GM21825 (cell line): ENCODE data around the gene RLBP1.

Source experiments
- ATAC-seq: cut with Tn5 transposase; IDR thresholded peaks from one replicate; pipeline ENCODE4 v1.9.1; 2021; ENCODE audit warnings: mild to moderate bottlenecking, moderate library complexity; ENCODE audit not compliant: unreplicated experiment

The RLBP1 gene

DNA sequence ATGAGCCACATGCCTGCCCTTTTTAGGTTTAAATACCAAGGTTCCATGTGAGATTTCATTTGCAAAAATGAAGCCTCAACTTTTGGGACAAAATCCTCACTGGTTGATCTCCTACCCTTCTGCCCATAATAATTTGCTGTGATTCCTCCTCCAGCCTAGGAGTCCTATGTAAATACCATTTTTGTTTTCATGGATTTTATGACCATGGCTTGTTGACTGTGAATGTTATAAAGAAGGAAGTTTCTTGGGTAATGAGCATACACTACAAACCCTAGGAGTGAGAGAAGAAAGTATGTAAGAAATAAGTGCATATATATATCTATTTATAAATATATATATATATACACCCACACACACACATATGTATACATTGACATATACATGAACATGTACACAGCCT, 13.1 kb downstream of the RLBP1 start:
- no peak for ATAC-seq

DNA sequence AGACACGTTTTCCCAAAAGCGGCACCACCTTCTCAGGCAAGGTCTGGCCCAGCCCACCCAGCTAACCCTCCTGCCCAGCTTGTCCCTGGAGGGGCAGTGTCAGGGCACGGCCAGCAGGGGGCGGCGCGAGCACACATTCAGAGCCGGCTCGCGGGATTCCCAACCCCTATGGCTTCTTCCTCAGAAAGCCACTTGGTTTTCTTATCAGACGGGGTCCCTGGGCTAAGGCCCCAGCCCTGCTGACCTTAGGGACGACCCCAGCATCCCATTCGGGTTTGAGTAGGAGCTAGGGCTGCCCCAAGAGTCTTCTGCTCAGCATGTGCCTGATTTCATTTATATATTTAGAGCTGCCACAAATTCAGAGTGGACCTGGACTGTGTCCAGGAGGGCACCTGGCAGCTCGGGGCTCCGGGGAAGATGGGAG, 14.5 kb downstream of the RLBP1 start:
- ATAC-seq: peak; percentile 78

DNA sequence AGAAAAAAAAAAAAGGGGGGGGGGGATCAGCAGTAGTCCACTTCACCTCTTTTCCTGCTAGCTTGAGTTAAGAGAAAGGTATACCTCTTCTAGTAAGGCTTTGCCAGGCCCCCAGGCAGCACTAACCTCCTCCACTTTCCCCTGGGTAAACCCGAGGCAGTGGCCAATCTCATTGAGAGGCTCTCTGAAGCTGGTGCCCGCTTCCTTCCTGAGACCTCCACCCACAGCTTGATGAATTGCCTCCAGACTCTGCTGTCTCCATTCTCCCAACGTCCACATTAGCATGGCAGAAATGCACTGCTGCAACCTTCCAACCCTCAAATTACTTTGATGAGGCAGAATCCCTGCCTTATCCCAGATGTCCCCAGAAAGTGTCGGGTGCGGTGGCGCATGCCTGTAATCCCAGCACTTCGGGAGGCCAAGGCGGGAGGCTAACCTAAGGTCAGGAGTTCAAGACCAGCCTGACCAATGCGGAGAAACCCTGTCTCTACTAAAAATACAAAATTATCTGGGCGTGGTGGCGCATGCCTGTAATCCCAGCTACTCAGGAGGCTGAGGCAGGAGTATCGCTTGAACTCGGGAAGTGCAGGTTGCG, 15.3 kb downstream of the RLBP1 start:
- no peak for ATAC-seq

DNA sequence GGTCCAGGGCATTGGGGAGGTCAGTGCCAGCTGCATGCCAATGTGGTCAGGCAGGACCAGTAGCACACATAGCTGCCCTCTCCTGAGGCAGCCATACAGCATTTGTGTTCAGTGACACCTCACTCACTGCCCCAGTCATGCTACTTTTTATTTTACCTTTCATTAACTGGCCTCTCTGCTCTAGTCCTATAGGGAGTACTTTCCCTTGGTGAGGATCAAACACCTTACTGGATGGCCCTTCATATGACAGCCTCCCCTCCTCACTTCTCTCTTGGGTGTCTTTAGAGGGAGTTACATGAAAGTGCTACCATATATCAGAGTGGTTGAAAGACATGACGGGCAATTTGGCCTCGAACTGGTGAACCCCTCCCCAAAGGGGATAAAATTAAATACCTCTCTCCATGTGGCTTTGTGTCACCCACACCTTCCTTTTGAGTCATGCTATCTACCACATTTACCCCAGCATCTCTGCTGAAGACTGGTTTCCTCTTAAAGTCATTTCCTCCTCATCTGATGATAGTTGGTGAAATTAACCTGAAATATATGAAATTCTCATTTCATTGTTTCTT, 17.6 kb downstream of the RLBP1 start:
- no peak for ATAC-seq

DNA sequence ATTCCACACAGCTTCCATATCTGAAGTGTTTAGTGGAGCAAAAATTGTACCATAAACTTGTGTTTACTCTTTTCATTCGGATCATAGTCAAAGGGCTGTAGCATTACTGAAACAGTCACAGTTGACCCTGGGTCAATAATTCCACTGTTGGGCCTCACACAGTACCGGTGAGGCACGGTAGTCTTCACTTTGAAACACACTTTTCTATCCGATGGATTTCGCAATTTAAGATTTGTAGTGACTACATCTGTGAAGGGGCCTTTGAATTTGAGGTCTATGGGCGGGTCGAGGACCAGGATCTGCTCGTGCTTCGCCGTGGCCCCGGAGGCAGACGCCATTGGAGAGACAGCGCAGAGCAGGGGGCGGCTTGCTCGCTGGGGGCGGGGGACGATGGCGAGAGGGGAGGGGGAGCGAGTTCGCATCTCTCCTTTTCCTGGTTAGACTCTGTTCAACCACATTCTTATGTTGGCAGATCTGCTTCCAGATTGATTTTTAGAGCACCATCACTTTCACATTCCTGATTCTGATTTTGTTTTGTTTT, 19.8 kb downstream of the RLBP1 start:
- no peak for ATAC-seq

DNA sequence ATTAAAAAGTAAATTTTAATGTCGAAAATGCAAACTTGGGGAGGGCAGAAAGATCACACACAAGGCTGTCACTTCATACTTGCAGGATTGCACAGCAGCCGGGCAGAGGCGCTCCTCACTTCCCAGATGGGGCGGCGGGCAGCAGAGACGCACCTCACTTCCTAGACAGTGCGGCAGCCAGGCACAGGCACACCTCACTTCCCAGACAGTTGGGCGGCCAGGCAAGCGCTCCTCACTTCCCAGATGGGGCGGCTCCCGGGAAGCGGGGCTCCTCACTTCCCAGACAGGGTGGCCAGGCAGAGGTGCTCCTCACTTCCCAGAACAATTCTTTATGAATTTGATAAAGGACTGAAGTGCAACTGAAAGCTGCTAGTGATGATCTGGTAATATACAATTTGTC, 21.2 kb downstream of the RLBP1 start:
- ATAC-seq: no peak

DNA sequence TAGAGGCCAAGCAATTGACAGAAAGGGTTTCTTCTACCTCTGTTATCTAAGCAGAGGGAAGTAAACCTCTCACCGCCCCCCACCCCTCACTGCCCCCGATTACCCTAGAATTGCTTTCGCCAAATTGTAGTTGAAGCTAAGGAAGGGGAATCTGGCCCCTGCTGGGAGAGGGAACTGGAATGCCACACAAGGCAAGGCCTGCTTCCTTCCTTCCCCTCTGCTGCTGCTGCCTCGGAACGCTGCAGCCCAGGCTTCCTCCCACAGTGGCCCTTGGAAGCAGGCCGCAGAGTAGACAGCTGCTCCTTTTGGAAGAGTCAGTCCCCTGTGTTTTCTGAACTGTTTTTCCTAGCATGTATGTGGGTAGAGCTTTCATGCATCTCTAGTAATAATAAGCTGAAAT, 21.6 kb downstream of the RLBP1 start:
- ATAC-seq: no peak

DNA sequence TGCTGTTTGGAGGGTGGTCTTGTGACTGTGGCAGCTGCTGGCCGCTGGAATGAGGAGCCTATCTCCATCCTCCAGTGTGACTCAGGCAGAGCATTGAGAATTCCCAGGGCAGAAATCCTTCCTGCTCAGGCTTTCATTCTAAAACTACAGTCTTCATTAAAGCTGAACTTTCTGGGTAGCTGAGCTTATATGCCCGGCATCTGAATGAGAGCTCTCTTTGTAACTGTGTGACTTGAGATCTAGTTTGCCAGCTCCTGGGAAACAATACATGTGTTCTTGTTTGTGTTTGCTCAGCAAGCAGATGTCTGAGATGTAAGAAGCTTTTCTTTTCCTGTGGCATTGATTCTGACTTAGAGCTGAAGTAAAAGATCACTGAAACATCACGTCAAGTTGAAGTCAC, 22.4 kb downstream of the RLBP1 start:
- ATAC-seq: no peak

DNA sequence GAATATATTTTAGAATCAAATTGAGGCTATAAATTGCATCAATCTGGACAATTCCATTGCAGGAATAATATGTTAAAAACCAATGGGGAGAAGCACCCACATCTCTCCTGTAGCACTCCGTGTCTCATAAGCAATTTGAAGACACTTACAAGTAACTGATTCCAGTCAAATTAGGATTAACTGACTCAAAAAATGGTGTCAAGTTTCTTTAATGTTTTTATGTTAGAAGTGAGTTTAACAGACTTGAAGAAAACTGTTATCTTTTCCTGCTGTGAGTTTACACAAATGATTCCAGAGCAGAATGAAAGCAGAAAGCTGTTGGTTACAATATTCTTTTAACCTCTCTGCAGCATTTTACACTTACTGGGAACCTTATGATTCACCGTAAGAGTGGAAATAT, 23.2 kb downstream of the RLBP1 start:
- no peak for ATAC-seq

DNA sequence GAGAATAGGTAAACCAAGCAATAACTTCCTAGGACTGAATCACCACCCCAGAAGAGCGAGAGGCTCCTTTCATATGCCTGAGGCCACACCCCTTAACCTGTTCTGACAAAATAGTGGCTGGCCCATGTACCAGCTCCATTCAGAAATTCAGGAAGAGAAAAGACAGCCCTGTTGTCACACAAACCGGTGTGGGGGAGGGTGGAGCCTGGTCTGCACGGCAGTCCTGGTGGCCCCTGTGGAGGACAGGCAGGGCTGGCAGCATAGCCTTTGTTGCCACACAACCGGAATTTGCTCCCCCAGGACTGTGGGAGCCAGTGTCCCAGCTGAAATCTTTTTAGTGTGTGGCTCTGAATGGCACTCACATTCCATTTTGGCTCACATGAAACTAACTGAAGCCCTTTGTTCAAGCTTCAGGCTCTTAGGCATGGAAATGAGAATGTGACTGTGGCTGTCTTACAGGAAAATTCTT, 23.8 kb downstream of the RLBP1 start:
- ATAC-seq: no peak

DNA sequence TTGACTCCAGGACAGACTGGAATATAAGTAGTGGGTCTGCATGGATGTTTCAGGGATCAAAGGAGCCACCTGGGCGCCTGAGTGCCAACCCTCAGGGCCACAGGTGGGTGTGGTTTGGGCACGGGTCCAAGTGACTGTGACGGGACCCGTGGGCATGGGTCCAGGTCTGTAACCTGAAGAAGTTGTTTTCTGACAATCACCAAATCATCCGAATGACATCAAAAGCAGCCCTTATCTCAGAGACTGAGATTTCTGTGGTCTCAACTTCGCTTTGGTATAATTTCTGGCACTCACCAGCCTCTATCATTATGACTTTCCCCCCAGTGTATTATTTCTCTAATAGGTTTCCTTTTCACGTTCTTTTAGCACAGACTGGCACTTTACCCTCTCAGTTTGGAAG, 24.4 kb downstream of the RLBP1 start:
- no peak for ATAC-seq

DNA sequence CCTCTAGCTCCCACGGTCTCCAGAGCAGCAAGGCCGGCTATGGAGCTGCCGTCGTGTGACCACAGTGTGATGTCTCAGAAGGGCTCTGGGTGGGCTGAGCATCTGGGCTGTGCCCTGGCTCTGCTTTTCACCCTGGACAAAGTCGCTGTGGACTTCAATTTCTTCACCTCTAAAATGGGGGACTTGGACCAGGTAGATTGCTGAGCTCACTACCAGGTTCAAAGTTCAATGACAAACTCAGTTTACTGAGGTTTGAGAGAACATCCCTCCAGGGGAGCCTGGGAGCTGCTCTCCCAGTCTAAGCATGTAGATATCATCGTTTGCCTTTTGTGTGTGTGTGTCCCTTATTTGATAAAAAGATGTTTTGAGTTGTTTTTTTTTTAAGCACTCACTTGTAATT, 25.1 kb downstream of the RLBP1 start:
- ATAC-seq: no peak

DNA sequence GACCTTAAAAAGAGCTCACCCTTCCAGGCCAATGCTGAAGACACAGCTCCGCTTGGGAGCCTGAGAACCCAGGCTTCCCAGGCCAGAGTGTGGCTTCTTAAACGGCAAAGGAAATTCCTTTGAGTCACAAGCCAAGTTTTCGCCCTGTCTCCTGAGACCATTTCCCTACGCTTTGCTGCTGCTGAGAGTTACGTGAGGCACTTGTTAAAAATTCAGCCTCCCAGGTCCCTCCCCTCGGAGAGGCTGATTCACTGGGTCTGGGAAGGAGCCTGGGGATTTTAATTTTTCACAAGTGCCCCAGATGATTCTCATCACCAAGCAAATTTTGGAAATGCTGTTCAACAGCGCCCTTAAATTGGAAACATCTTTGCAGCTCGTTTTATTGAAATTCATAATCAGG, 25.5 kb downstream of the RLBP1 start:
- ATAC-seq: no peak

DNA sequence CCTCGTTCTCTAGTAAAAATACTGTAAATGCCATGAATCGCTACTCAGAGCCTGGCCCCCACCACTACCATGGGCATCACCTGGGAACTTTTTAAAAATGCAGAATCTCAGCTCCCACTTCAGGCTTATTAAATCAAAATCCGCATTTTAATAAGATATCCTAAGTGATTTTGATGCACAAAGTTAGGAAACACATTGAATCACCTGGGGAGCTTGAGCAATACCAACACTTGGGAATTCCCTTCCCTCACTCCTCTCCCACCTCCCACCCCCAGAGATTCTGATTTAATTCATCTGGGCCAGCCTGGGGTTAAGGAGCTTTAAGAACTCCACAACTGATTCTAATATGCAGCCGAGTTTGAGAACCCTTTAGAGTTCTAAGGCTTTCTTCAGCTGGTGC, 26.8 kb downstream of the RLBP1 start:
- no peak for ATAC-seq

DNA sequence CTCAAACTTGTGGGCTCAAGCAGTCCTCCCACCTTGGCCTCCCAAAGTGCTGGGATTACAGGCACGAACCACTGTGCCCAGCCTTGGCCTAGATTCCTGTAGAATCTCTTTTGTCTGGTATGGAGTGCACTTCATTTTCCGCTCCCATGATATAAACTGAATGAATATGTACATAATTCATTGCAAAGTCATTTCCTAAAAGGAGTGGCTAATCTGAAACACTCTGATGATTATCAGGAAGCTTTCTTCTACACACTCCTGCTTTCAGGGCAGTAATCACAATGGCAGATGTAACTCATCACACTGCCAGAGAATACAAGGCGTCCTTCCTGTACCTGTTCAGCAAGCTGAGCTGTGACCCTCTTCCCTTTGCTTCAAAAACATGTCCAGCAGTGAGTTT, 28.6 kb downstream of the RLBP1 start:
- ATAC-seq: no peak

DNA sequence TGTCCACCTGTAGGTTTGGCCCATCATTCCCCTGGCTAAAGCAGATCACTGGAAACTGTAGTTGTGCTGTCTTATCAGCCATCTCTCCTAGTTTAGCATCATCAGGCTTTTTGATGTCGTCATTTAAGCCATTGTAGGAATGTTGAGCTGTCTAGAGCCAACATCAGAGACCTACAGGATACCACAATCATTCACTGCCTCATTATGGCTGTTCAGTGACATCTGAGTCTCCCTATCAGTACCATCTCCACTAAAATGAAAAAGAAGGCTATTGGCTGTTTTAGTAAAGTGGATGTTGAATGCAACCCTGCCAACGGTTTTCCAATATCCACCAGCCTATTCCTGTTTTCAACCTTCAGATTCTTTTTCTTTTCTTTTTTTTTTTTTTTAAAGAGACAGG, 29.2 kb downstream of the RLBP1 start:
- ATAC-seq: no peak

DNA sequence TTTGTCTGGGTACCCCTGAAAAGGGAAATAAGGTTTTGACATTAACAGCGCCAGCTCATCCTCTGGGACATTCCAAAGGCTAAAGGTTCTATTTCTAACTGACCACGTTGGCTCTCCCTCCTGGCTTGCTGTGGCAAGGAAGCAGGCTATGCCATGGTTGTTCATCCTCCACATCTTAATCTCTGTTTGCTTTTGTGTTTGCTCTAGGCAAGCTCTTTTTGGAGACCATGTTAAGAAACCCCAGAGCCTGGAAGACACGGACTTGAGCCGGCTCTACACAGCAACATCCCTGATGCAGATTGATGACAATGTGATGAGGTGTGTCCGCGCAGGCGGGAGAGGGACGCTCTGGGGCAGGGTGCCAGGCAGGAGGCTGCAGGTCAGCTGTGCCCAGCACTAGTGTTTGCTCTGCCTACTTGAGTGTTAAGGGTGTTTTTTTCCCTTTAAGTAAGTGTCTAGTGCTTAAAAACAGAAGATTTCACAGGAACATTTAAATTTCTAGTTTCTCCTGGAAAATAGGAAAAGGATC, 33.3 kb downstream of the RLBP1 start:
- no peak for ATAC-seq

DNA sequence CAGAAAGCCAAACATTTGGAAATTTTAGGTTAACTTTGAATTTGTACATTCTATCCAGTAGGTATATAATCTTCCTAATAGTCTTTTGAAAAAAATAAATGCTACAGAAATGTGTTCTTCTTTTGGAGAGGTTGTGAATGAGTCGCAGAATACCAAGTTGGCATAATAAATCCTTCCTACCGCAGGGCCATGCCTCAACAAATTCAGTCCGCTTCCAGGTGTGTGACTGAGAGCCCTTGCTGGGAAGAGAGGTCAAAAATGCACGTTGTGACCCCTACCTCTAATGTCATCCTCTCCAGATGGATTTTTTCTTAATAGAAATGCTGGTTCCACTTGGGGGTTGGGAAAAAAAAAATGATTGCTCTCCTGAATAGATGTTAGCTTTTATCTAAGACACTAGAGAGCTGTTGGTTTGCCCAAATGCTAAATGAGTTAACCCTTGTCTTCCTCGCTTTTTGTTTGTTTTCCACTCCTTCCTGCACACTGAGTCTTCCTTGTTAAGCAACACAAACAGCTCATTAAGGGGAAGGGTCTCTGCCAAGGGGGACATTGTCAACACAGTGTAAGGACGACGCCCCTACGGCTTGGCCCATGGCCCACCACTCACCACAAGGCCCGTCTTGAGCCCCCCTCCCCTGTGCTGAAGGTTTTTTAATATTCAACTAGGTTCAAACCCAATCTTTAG, 33.9 kb downstream of the RLBP1 start:
- ATAC-seq: no peak

DNA sequence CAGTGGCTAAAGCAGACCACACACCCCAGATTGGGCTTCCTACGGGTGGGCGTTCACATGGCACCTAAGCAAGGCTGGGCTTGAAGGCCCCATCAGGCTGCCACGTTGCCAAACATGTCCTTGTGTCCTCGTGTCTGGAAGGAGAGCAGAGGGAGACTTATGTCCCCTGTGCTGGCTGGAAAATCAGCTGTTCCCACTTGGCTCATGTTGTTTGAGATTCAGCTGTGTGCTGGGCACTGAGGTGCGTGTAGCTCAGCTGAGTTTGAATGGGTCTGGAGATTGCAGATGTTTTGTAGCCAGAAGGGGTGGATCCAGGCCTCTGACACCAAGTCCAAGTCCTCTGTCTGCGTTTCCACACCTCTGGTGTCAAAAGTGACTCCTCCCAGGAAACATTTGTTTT, 34.6 kb downstream of the RLBP1 start:
- ATAC-seq: no peak

DNA sequence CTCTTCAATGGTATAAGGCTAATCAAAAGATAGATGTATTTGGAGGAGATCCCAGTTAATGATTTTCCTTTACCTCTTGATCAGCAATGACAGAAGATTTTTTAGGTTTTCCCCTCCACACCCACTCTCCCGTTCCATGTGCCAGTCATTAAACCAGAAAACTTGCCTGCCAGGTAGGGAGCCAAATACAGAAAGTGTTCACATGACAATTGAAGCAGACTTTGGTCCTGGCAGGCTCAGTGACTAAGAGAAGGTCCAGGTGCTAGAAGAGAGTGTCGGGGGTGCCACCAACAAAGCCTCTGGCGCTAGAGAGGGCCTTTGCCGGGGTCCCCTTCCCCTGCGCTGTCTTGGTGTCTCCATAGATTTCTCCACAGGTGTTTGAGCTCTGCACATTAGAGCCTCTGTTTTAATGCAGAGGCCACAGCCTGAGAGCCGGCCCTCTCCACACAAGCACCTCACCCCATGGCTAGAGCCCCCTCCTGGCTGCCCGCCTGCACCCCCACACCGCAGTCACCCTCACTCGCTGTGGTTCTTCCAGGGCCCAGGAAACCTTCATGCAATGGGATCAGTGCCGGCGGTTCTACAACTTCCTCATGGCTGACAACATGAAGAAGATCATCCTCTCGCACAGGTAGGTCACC, 36.4 kb downstream of the RLBP1 start:
- ATAC-seq: no peak

DNA sequence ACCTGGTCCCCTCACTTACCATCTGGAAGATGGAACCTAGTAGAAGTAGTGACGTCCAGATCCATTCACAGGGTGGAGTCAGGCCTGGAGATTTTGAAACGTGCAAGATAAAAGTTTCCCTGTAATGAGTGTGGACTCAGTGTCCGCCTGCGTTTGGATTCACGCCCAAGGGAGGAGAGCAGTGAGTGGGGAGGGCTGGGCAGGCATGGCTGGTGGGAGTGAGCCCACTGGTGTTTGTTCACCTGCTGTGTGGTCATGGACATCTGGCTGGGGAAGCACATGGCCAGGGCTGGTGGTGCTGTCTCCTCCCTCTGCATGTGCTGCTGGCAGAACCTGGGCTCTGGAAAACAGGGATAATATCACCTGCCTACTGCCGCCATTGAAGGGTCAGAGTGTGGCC, 37.0 kb downstream of the RLBP1 start:
- no peak for ATAC-seq
